HepG2 (cell line): ENCODE data around the gene ZNF546. TPM values are rescaled to one million over a fixed set of nuclear protein-coding genes. Genes with fewer than 3 reads are reported as not detected.

Experiments
- CCDC6 ChIP-seq: sonication (generic); formaldehyde crosslinking; IDR thresholded peaks from 2 replicates; pipeline ENCODE4 v1.8.1; 2022; ENCODE audit warnings: mild to moderate bottlenecking, missing genetic modification reagents, moderate library complexity
- MAFK ChIP-seq, 2 experiments: IDR thresholded peaks in 1 of 2; conservative IDR thresholded peaks in 1 of 2; 2 replicates each; pipeline ENCODE4 v1.6.1; 2011; ENCODE audit warnings: improper control_type of control experiment in 2 of 2, low read length in 2 of 2
- PRDM10 ChIP-seq: sonication (generic); formaldehyde crosslinking; IDR thresholded peaks from 2 replicates; pipeline ENCODE4 v1.4.0; 2020; ENCODE audit warnings: low read depth, missing genetic modification reagents
- SMAD1 ChIP-seq: sonication (generic); formaldehyde crosslinking; IDR thresholded peaks from 2 replicates; pipeline ENCODE4 v1.4.0; 2020; ENCODE audit warnings: missing genetic modification reagents, low read depth, mild to moderate bottlenecking, borderline replicate concordance
- ZHX2 ChIP-seq, 2 experiments: sonication (generic) in 1 of 2; formaldehyde crosslinking in 1 of 2; IDR thresholded peaks; 2 replicates each; pipeline versions ENCODE4 v1.6.1 to v1.9.0; 2014 to 2022; ENCODE audit warnings: antibody characterized with exemption in 1 of 2, borderline replicate concordance in 1 of 2, inconsistent platforms in 1 of 2, low read depth in 1 of 2, missing genetic modification reagents in 1 of 2
- ZNF558 ChIP-seq: sonication (generic); formaldehyde crosslinking; IDR thresholded peaks from 2 replicates; pipeline ENCODE4 v1.9.0; 2022; ENCODE audit warnings: mild to moderate bottlenecking, missing genetic modification reagents, borderline replicate concordance
- polyA plus RNA-seq, 8 experiments: library from polyadenylated mRNA; depleted of rRNA in 3 of 8; stranded (reverse) in 7 of 8; unstranded in 1 of 8; fragments of >200 nt; fragmentation: Illumina TruSeq in 4 of 8; extraction: Trizol in 4 of 8; gene quantifications; 2 replicates each; pipeline versions ENCODE4 v1.2.1 to v1.2.3, GENCODE V29; 2011 to 2016; ENCODE audit warnings: low read depth in 4 of 8, missing spikeins in 1 of 8, mixed read lengths in 1 of 8; ENCODE audit not compliant: insufficient read depth in 1 of 8
- total RNA-seq, 5 experiments: library from RNA; depleted of rRNA; stranded (reverse); fragments of >200 nt; fragmentation: Illumina TruSeq; extraction: Trizol; gene quantifications; 2 replicates each; pipeline ENCODE4 v1.2.3, GENCODE V29; 2016; ENCODE audit warnings: low read depth in 1 of 5
- TF ChIP-seq, protein P1 (sequence below): sonication (generic); formaldehyde crosslinking; IDR thresholded peaks from 2 replicates; pipeline ENCODE4 v1.5.0; 2020; ENCODE audit warnings: missing genetic modification reagents, mild to moderate bottlenecking, borderline replicate concordance
- TF ChIP-seq, protein P2 (sequence below): sonication (generic); formaldehyde crosslinking; IDR thresholded peaks from 2 replicates; pipeline ENCODE4 v1.4.0; 2020; ENCODE audit warnings: mild to moderate bottlenecking, missing genetic modification reagents
- TF ChIP-seq, protein P3 (sequence below): sonication (generic); formaldehyde crosslinking; IDR thresholded peaks from 2 replicates; pipeline ENCODE4 v1.4.0; 2020; ENCODE audit warnings: missing genetic modification reagents, borderline replicate concordance

ZNF546 gene
- total and polyA plus RNA-seq, 2 of the 13 experiments (the other 11 are each of a cell fraction or from before 2014, with no cell fraction given), result 2.2 to 4.1 TPM

GRCh38 chr19:40055832-40056504 is 59.1 kb downstream of the ZNF546 start, which contains the start of gene ZNF780B (continued):
- TF ChIP-seq ZHX2 (IDR thresholded peaks at IDR 0.05; ENCODE audit: low read depth) (no peak), ZHX2 (CRISPR knock-in tag; IDR thresholded peaks at IDR 0.05; ENCODE audit: borderline replicate concordance) (no peak), ZNF558 (no peak), MAFK (conservative IDR thresholded peaks at IDR 0.05 in 1 of 2, IDR thresholded peaks at IDR 0.05 in 1 of 2; ENCODE audit: low read length in 2 of 2) (no peak), SMAD1 (CRISPR knock-in tag) (no peak), CCDC6 (CRISPR knock-in tag) (peak; percentile 64; the same call in 1 of the 2 replicates), PRDM10 (CRISPR knock-in tag) (0 out of 2 replicates have a peak, but pooled peaks have one; percentile 46)
- TF ChIP-seq, protein P1, sequence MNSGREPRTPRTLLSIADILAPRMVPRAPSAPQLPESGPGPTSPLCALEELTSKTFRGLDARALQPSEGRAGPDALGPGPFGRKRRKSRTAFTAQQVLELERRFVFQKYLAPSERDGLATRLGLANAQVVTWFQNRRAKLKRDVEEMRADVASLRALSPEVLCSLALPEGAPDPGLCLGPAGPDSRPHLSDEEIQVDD (CRISPR knock-in tag), result peak; percentile 87; the same call in 1 of the 2 replicates
- TF ChIP-seq, protein P2, sequence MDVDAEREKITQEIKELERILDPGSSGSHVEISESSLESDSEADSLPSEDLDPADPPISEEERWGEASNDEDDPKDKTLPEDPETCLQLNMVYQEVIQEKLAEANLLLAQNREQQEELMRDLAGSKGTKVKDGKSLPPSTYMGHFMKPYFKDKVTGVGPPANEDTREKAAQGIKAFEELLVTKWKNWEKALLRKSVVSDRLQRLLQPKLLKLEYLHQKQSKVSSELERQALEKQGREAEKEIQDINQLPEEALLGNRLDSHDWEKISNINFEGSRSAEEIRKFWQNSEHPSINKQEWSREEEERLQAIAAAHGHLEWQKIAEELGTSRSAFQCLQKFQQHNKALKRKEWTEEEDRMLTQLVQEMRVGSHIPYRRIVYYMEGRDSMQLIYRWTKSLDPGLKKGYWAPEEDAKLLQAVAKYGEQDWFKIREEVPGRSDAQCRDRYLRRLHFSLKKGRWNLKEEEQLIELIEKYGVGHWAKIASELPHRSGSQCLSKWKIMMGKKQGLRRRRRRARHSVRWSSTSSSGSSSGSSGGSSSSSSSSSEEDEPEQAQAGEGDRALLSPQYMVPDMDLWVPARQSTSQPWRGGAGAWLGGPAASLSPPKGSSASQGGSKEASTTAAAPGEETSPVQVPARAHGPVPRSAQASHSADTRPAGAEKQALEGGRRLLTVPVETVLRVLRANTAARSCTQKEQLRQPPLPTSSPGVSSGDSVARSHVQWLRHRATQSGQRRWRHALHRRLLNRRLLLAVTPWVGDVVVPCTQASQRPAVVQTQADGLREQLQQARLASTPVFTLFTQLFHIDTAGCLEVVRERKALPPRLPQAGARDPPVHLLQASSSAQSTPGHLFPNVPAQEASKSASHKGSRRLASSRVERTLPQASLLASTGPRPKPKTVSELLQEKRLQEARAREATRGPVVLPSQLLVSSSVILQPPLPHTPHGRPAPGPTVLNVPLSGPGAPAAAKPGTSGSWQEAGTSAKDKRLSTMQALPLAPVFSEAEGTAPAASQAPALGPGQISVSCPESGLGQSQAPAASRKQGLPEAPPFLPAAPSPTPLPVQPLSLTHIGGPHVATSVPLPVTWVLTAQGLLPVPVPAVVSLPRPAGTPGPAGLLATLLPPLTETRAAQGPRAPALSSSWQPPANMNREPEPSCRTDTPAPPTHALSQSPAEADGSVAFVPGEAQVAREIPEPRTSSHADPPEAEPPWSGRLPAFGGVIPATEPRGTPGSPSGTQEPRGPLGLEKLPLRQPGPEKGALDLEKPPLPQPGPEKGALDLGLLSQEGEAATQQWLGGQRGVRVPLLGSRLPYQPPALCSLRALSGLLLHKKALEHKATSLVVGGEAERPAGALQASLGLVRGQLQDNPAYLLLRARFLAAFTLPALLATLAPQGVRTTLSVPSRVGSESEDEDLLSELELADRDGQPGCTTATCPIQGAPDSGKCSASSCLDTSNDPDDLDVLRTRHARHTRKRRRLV (CRISPR knock-in tag), result peak; percentile 92
- TF ChIP-seq, protein P3, sequence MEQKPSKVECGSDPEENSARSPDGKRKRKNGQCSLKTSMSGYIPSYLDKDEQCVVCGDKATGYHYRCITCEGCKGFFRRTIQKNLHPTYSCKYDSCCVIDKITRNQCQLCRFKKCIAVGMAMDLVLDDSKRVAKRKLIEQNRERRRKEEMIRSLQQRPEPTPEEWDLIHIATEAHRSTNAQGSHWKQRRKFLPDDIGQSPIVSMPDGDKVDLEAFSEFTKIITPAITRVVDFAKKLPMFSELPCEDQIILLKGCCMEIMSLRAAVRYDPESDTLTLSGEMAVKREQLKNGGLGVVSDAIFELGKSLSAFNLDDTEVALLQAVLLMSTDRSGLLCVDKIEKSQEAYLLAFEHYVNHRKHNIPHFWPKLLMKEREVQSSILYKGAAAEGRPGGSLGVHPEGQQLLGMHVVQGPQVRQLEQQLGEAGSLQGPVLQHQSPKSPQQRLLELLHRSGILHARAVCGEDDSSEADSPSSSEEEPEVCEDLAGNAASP, result no peak
